Fibroblast of pulmonary artery (primary cell): ENCODE measurements around the gene DEPDC1B.
"Not testable (repeated sequence)": the region's sequence is repeated elsewhere in the genome, so short reads cannot be mapped to it uniquely, and the experiment has no call there.

ENCODE experiments used
- DNase-seq: peaks from one replicate; pipeline ENCODE4 v3.0.0-alpha.2; 2010; ENCODE audit warnings: low read depth
- H3K4me3 ChIP-seq: replicated peaks from 2 replicates; pipeline ENCODE4 v1.5.1; 2011; ENCODE audit warnings: low read depth, mild to moderate bottlenecking, control low read depth, low read length, moderate library complexity
- CTCF ChIP-seq: IDR thresholded peaks from 2 replicates; pipeline ENCODE4 v1.5.1; 2011; ENCODE audit warnings: mild to moderate bottlenecking, control low read depth, low read length, inconsistent platforms; ENCODE audit errors: missing control alignments

DEPDC1B gene

DNA sequence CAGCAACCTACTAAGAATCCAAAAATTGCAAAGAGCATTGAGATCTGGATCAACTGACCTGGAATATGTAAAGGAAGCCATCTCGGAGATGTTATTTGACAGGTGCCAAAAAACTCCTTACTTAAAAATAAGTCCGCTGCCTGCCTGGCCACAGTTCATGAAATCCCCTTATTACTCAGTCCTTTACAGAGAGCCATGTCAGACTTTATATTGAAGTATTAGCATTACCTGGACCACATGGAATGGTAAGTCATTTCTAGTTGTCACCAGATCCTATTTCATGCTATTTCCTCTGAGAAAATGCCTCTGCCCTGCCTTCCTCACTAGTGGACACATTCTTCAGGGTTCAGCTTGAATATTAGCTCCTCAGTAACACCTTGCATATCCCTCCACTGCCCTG lies 115.7 kb downstream of the DEPDC1B start:
- no peak for DNase-seq
- H3K4me3 ChIP-seq: no peak overlapping the region
- no peak for TF ChIP-seq CTCF

GRCh38 chr5:60583616-60584015 lies 116.3 kb downstream of the DEPDC1B start:
- TF ChIP-seq CTCF: no peak
- no peak for DNase-seq
- H3K4me3 ChIP-seq: no peak overlapping the region

DNA sequence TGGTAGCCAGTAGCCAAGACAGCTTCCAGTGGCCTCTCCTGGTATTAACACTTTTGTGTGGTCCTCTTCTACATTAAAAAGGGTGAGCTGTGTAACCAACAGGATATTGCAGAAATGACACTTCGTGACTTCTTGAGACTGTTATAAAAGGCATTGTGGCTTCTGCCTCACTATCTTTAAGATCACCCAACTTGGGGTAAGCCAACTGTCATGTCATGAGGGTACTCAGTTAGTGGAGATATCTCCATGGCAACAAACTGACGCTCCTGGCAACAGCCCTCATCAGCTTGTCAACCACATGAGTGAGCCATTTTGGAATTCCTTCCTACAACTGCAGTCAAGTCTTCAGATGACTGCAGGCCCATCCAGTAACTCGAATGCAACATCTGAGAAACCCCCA lies 121.7 kb downstream of the DEPDC1B start:
- no peak for TF ChIP-seq CTCF
- no peak for DNase-seq
- no peak overlapping the region for H3K4me3 ChIP-seq

DNA sequence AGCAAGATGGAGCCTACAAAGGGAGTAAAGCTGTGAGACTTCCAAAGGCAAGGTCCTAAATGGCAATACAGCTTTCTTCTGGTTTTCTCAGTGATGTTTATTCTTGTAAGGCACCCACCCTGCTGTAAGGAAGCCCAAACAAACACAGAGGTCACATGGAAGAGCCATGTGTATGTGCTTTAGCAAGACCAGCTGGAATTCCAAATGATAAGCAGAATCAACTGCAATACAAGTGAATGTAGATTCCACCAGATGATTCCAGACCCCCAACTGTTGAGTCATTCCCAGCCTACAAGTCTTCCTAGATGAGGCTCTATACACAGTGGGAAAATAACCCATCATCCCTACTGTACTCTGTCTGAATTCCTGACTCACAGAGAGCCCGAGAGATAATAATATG lies 122.8 kb downstream of the DEPDC1B start:
- DNase-seq: peak; percentile 32
- H3K4me3 ChIP-seq: no peak overlapping the region
- no peak for TF ChIP-seq CTCF

- DNase-seq: no peak
- H3K4me3 ChIP-seq: no peak overlapping the region
- TF ChIP-seq CTCF: no peak
Measured at GRCh38 chr5:60576425-60576824, 123.5 kb downstream of the DEPDC1B start.

- TF ChIP-seq CTCF: no peak
- no peak for DNase-seq
- no peak overlapping the region for H3K4me3 ChIP-seq
Measured at GRCh38 chr5:60568646-60569045, 131.3 kb downstream of the DEPDC1B start.

DNA sequence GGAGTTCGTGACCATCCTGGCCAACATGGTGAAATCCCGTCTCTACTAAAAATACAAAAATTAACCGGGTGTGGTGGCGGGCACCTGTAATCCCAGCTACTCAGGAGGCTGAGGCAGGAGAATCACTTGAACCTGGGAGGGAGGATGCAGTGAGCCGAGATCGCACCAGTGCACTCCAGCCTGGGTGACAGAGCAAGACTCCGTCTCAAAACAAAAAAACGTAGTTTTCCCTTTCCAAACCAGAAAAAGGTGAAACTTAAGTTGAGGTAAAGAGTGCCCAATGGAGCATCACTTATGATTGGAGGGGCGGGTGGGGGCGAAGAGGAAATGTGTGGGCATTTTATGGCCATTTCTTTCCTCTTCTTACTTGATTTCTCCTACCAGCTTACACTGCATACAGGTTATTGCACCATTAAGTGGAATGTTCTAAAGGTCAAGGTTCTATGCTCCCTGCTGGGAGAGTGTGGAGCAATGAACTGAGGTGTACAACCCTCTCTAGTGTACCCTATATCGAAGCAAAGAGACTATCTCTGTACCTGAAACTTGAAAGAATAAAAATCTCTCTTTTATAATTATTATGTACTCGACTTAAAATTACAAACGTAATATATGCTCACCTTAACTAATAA lies 136.2 kb downstream of the DEPDC1B start:
- no peak for DNase-seq
- TF ChIP-seq CTCF: no peak
- H3K4me3 ChIP-seq: no peak overlapping the region

DNA sequence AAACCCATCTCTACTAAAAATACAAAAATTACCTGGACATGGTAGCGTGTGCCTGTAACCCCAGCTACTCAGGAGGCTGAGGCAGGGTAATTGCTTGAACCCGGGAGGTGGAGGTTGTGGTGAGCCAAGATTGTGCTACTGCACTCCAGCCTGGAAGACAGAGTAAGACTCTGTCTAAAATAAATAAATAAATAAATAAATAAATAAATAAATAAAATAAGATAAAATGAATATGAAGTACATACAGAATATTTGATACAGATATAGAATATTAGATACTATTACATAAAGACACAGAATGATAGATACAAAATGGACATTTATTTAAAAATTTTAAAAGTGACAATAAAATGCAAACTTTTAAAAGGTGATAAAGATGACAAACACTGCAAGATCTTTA lies 146.7 kb downstream of the DEPDC1B start:
- not testable (repeated sequence) for H3K4me3 ChIP-seq, DNase-seq
